ENCODE data around the gene SMIM13. TPM values are rescaled to one million over a fixed set of nuclear protein-coding genes. Genes with fewer than 3 reads are reported as not detected.

SMIM13 gene
- total and polyA plus RNA-seq, 2 donors (not counting 3 experiments of a cell fraction or from before 2014, with no cell fraction given), result 3.2 to 14.7 TPM

- FAIRE-seq (no peak), DNase-seq (ENCODE audit: low read depth, low spot score) (peak; percentile 14)
- Histone ChIP-seq H3K79me2 (ENCODE audit: control insufficient read depth, insufficient read depth, low read length) (no peaks in the 10 kb centered on the region), H3K27me3 (ENCODE audit: control insufficient read depth in 2 of 2, insufficient read depth in 2 of 2, low read length in 2 of 2) (peaks cover 34 to 75% of the 10 kb centered on the region in 2 experiments), H3K4me3 (replicated peaks in 1 of 3; ENCODE audit: insufficient read depth in 1 of 3, low read depth in 1 of 3, low read length in 3 of 3) (peak within 1 kb of the TSS in 2 of 3 experiments; percentile 26 to 28), H3K4me1 (ENCODE audit: control insufficient read depth, extremely low read depth, insufficient read depth, low read length) (peaks cover 3% of the 10 kb centered on the region), H3K9me3 (replicated peaks; ENCODE audit: control insufficient read depth, insufficient read depth, low read length) (no peaks in the 10 kb centered on the region), H3K9ac (replicated peaks; ENCODE audit: extremely low read depth, insufficient read depth, low read length) (no peak within 1 kb of the TSS), H3K9me1 (replicated peaks; ENCODE audit: control insufficient read depth, extremely low read depth, insufficient read depth, low read length) (no peaks in the 10 kb centered on the region), H3K36me3 (ENCODE audit: control insufficient read depth in 2 of 2, extremely low read depth in 1 of 2, insufficient read depth in 2 of 2, low read length in 2 of 2) (no peaks in the 10 kb centered on the region), H3K27ac (ENCODE audit: insufficient read depth, low read depth, low read length) (no peak within 1 kb of the TSS), H4K20me1 (replicated peaks; ENCODE audit: control insufficient read depth, extremely low read depth, insufficient read depth, low read length) (no peaks in the 10 kb centered on the region), H2AFZ (ENCODE audit: low read depth, low read length) (peak within 1 kb of the TSS; percentile 34), H3K4me2 (ENCODE audit: insufficient read depth, low read length) (peak within 1 kb of the TSS; percentile 67)
- intact Hi-C loops (cut with micrococcal nuclease) (loop anchor here (10.0 kb wide), 1 partner anchor 199 kb away; no protein-coding TSS in a partner anchor), dilution Hi-C loops (cut with MboI; ENCODE audit: extremely low pct_ligation_motif_present, low sequenced_read_pairs) (no loop called here)
- no TSS peak for BruUV-seq (replicated peaks)
- CTCF ChIA-PET, result no interaction called here
- POLR2A ChIA-PET, result no interaction called here
- TF ChIP-seq FOS (IDR thresholded peaks at IDR 0.05; ENCODE audit: borderline replicate concordance, insufficient read depth, low read length) (no peak), CTCF (IDR thresholded peaks at IDR 0.05; ENCODE audit: extremely low read depth in 1 of 2, insufficient read depth in 1 of 2, low read depth in 1 of 2, low read length in 2 of 2) (peak; percentile 51 to 60), EZH2 (IDR thresholded peaks at IDR 0.05; ENCODE audit: borderline replicate concordance, low read depth, low read length, severe bottlenecking) (peak; percentile 61)
Observed at GRCh38 chr6:11043961-11044711, 49.5 kb upstream of the SMIM13 start, which contains the start of gene ELOVL2. Gene ELOVL2, minus strand, starts transcription at chr6:11044305. Its CDS starts 75 bp downstream, at chr6:11044230.

- dilution Hi-C loops (cut with MboI; ENCODE audit: extremely low pct_ligation_motif_present, low sequenced_read_pairs), result no loop called here
- Histone ChIP-seq H3K79me2 (ENCODE audit: control insufficient read depth, insufficient read depth, low read length) (no peaks in the 10 kb centered on the region), H3K9me3 (replicated peaks; ENCODE audit: control insufficient read depth, insufficient read depth, low read length) (no peaks in the 10 kb centered on the region), H3K36me3 (ENCODE audit: control insufficient read depth in 2 of 2, extremely low read depth in 1 of 2, insufficient read depth in 2 of 2, low read length in 2 of 2) (no peaks in the 10 kb centered on the region), H4K20me1 (replicated peaks; ENCODE audit: control insufficient read depth, extremely low read depth, insufficient read depth, low read length) (no peaks in the 10 kb centered on the region), H3K9me1 (replicated peaks; ENCODE audit: control insufficient read depth, extremely low read depth, insufficient read depth, low read length) (no peaks in the 10 kb centered on the region), H3K4me3 (replicated peaks in 1 of 3; ENCODE audit: insufficient read depth in 1 of 3, low read depth in 1 of 3, low read length in 3 of 3) (peak overlapping the region in 1 of 3 experiments; percentile 26), H3K4me2 (ENCODE audit: insufficient read depth, low read length) (peak overlapping the region; percentile 67), H3K9ac (replicated peaks; ENCODE audit: extremely low read depth, insufficient read depth, low read length) (no peak overlapping the region), H3K4me1 (ENCODE audit: control insufficient read depth, extremely low read depth, insufficient read depth, low read length) (peaks cover 3% of the 10 kb centered on the region), H3K27me3 (ENCODE audit: control insufficient read depth in 2 of 2, insufficient read depth in 2 of 2, low read length in 2 of 2) (peaks cover 34 to 71% of the 10 kb centered on the region in 2 experiments), H2AFZ (ENCODE audit: low read depth, low read length) (peak overlapping the region; percentile 34), H3K27ac (ENCODE audit: insufficient read depth, low read depth, low read length) (no peak overlapping the region)
- CTCF ChIA-PET, result no interaction called here
- POLR2A ChIA-PET, result no interaction called here
- BruUV-seq (replicated peaks), result no TSS peak
- intact Hi-C loops (cut with micrococcal nuclease), result loop anchor here (10.0 kb wide), 1 partner anchor 200 kb away; no protein-coding TSS in a partner anchor
- TF ChIP-seq POLR2A (IDR thresholded peaks at IDR 0.05; ENCODE audit: low read depth, low read length) (no peak), EZH2 (IDR thresholded peaks at IDR 0.05; ENCODE audit: borderline replicate concordance, low read depth, low read length, severe bottlenecking) (no peak), POLR2AphosphoS5 (IDR thresholded peaks at IDR 0.05; ENCODE audit: insufficient read depth, low read depth, low read length) (no peak), MAX (IDR thresholded peaks at IDR 0.05; ENCODE audit: insufficient read depth, insufficient read length) (no peak), CTCF (IDR thresholded peaks at IDR 0.05; ENCODE audit: extremely low read depth in 1 of 2, insufficient read depth in 1 of 2, low read depth in 1 of 2, low read length in 2 of 2) (no peak), JUN (IDR thresholded peaks at IDR 0.05; ENCODE audit: borderline replicate concordance, insufficient read depth, insufficient read length, low read depth) (no peak), GATA2 (IDR thresholded peaks at IDR 0.05; ENCODE audit: insufficient read depth, insufficient read length, low read depth, low read length) (no peak), FOS (IDR thresholded peaks at IDR 0.05; ENCODE audit: borderline replicate concordance, insufficient read depth, low read length) (no peak), MYC (IDR thresholded peaks at IDR 0.05; ENCODE audit: low read depth, low read length) (no peak)
- no peak for FAIRE-seq
- no peak for DNase-seq (ENCODE audit: low read depth, low spot score)
Observed at GRCh38 chr6:11044712-11045167, 48.9 kb upstream of the SMIM13 start.
